SK-N-MC (cell line): ENCODE data around the gene TRPV2.

Experiments used
- EZH2 ChIP-seq: fragments of 200-600 bp; sonication (generic); IDR thresholded peaks from one replicate; pipeline ENCODE4 v1.6.1; 2017; ENCODE audit warnings: antibody characterized with exemption
- FOXP2 ChIP-seq: optimal IDR thresholded peaks from 2 replicates; pipeline ENCODE3; 2011; ENCODE audit warnings: mild to moderate bottlenecking, moderate library complexity; ENCODE audit not compliant: insufficient read depth; ENCODE audit errors: extremely low read length, control extremely low read depth
- POLR2AphosphoS5 ChIP-seq: IDR thresholded peaks from 2 replicates; pipeline ENCODE4 v1.6.1; 2012; ENCODE audit warnings: mild to moderate bottlenecking, low read depth, low read length, borderline replicate concordance

- TF ChIP-seq POLR2AphosphoS5 (no peak; the same call in 1 of the 2 replicates), EZH2 (no peak), FOXP2 (no peak)
Measured at GRCh38 chr17:16449121-16449570, 33.8 kb downstream of the TRPV2 start.
